GM18526 (cell line): Measurements from ENCODE around the gene CRADD.

Source experiments
- POLR2A ChIP-seq: IDR thresholded peaks from 3 replicates; pipeline ENCODE4 v1.6.1; 2011; ENCODE audit not compliant: insufficient read length; ENCODE audit errors: extremely low read depth

Gene CRADD

DNA sequence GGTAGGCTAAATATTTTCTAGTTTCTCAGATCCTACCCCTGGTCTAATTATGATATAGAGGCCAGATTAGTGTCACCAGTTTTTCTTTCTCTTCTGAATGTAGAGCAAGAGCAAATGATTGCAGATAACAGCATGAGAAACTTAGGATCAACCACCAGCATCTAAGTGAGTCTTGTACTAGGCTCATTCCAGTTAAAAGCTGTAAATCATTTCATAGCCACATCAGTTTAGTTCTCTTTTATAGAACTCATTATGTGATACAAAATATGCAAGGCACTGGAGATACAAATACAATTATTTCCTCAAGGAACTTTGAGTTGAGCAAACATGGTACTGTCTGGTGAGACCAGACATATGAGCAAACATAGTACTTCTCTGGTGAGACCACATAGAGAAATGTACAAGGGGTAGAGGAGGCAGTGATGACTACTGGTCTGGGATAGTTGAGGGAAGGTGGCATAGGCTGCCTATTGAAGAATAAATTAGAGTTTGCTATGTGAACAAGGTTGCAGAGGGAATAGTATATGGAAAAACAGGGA is 59.5 kb downstream of the CRADD start:
- TF ChIP-seq POLR2A, result no peak

DNA sequence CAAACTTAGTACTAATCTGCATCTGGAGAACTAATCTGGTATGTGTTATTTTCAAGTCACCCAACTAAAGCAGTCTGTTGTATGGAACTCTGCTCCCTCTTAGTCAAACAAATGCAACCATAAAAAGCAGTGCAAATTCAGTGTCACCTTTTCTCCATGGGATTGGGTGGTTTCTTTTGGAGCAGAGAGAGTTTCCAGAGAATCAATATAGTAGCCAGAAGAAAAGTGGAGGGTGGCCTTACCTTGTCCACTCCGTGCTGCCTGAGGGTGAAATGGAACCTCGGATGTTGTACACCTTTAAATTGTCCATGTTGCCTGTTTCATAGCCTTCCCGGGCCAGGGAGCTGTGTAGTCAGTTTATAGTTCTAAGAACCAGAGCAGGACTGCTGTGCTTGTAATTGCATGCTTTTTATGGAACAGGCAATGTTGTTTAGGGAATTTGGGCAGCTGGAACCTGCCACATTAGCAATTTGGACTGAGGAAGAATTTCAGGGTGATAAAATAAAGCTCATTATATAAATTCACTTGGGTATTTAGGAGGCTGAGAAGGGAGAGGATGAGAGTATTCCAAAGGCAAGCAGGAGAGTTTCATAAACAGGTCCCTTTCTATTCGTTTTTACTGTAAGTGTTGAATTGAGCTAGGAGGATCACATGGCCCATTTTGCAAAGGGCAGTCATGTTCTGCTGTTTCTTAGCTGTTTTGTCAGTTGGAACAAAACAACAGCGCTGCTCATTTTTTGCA is 60.5 kb downstream of the CRADD start:
- no peak for TF ChIP-seq POLR2A

DNA sequence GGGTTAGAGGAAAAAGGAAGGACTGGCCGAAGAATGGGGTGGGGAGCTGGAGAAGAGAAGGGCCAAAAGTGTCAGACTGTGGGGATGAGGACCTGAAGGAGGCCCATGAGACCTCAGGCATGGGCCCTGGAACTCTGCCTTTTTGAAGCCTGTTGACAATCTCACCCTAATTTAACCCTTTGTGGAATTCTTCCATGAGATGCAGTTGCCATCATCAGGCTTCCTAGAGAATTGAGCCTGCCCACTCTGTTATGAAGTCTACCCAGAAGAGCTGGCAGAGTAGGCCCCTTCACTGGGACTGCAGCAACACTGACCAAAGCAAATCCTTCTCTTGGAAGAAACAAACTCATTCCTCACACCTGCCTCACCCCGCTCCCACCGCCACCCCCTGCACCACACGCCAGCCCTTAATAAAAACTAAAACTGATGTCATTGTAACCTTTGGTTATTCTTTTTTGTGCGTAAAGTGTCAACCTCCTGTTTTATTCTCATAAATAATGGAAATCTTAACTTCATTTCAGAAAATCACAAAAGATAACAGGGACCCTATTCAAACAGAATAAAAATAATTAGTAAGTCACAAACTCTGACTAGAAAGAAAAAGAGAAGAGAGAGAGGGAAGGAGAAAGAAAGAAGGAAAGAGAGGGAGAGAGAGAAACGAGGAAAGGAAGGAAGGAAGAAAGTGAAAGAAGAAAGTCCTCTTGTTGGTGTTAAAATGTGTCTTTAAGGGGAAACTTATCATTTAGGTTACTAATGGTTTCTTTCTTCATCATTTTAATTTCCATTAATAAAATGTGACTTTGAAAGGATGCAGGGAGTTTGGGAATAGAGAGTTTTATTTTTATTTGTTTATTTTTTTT is 61.3 kb downstream of the CRADD start:
- TF ChIP-seq POLR2A, result no peak

DNA sequence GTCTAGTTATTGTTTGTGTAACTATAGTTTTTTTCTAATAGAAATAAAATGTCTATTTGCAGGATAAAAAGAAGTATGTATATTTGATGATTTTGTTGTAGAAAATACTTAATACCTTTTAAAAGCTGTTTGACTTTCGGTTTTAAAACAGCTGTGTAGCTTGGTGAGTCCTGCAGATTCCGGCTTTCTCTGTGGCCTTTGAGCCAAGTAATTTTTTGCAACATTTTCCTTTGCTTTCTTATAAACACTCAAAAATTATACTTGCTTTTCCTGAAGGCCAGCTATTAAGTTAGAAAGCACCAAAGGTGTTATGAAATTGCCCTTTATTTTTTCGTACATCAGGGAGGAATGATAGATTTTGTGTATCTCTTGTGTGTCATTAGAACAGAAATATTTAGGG is 63.6 kb downstream of the CRADD start:
- TF ChIP-seq POLR2A, result no peak

DNA sequence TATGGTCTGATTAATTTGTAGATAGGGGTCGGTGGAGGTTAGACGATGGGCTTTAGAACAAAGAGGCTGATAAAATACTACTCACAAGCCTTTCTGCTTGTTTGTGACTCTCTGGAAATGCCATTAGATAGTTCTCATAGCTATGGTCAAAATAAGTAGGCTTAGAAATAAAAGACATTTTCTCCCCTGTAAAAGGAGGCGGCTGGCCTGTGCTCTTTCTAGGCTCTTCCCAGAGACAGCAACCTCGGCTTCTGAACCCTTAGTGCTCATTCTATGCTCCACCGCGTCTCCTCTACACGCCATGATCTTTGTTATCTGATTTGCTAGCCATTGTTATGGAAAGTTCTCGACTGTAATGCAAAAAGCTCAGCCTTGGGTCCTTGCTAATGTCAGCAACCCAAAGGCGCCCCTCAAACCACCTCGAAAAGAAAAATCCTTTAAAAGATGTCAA is 64.5 kb downstream of the CRADD start:
- TF ChIP-seq POLR2A, result no peak

DNA sequence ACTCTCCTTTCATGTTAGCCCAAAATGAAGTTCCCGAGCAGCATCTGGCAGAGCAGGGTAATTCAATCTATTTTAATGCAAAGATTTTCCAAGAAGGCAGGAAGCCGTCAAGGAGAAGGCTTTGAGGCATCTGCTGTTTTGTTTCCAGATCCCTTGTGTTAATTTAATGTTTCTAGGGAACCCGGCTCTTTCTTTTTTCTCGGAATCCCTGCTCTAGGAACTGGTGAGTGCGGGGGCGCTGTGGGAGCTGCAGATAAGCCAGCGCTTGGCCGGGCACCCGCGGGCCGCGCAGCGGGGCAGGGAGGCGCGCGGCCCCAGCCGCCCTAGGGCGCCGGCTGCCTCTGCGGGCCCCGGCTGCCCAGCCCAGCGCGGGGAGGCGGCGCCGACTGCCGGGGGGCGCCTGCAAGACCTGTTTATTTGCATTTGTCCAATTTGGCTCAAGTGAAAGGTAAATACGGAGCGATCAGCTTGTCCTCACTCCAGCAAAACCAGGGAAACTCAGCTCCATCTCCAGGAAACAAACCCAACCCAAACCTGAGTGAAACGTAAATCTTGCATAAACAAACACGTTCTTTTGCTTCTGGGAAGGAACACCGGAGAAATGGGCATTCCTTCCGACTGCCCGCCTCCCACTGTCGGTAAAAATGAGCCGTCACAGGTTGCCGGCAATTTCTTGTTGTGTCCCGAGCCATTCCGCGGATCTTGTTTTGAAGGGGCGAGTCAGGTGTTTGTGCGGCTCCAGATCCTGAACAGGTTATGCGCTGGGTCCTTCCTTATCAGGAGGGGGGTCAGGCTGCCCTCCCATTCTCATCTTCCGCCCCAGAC is 65.1 kb downstream of the CRADD start:
- TF ChIP-seq POLR2A, result no peak

DNA sequence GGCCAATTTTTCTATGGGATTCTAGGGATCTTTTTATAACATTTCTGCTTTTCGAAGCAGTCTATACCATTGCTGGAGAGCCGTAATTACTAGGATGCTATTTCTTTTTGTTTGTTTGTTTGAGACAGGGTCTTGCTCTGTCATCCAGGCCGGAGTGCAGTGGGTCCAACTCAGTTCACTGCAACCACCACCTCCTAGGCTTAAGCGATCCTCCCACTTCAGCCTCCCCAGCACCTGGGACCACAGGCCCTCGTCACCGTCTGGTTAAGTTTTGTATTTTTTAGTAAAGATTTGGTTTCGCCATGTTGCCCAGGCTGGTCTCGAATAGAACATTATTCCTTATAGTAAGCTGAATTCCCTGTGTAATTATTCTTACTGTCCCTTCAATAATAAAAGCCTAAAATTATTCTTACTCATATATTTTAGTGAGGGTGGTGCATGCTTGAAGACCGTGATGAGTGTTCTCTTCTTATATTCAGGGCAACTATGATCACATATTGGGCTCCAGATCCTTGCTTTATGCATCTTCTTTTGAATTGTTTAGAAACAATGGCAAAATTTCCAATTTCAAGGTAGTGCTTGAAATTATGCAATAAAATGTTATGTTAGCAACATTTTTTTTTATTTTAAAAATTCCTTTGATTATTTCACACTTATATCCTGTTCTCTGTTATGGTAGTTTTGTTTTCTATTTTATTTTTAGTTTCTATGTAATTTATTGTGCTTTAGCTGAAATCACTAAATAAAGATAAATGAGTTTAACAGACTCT is 66.2 kb downstream of the CRADD start:
- TF ChIP-seq POLR2A, result no peak

DNA sequence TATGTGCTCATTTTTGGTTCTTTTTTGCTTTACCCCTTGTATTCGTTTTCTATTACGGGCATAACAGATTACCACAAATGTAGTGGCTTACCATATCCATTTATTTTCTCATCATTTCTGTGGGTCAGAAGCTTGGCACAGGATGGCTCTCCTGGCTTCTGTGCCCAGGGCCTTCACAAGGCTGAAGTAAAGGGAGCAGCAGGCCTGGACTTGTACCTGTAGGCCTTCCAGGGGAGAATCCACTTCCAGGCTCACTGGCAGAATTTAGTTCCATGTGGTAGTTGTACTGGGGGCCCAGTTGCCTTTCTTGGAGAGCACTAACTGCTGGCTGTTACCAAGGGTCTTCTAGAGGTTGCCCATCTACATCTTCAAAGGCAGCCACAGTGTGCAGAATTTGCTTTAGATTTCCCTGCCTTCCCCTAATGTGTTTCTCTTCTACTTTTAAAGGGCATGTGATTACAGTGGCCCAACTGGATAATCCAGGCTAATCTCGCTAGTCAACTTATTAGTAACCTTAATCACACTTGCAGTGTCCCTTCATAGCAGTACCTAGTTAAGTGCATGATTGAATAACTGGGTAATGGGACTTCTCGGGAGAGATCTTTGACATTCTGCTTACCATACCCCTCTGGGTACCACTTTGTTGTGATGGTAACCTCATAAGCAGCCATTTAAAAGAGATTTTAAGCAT is 67.0 kb downstream of the CRADD start:
- no peak for TF ChIP-seq POLR2A

DNA sequence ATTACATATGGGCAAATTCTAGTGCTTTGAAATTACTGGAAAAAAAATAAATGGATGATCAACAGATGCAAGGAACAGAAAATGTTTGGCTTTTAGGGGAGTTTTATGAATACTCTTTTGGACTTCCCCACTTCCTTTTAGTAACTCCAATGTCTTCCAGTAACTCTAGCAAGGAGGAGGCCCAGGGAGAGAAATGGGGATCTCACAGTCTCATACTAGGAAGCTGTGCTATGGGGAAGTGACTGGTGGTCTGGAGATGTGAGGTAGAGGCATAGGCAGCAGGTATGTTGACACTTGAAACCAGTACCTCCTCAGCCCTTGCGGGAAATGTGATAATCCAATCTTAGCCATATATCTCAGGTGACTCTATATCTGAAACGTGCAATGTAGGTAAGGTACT is 68.1 kb downstream of the CRADD start:
- TF ChIP-seq POLR2A, result no peak

DNA sequence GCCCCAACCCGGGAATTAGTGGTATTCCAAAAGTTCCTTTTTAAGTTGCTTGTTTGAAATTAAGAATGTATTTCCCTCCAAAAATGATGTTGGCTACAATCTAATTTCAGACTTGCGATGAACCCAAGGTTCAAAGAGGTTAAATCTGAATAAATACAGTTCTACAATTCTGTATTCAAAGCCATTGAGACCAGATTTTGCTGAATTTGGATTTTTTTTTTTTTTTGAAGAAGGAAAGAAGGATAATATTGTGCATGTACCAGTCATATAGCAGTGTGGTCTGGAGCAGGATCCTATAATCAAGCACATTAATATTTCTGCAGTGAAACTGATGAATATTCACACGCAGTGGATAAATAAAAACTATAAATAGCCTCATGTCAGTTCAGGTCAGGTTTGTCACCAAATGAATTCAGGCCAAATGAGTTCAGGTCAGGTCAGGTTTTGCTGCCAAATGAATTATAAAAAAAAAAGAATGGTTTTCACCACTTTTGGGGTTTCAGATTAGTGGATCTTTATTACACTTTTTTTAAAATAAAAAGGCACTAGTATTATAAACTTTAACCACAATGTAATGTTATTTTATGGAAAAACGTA is 69.5 kb downstream of the CRADD start:
- no peak for TF ChIP-seq POLR2A

DNA sequence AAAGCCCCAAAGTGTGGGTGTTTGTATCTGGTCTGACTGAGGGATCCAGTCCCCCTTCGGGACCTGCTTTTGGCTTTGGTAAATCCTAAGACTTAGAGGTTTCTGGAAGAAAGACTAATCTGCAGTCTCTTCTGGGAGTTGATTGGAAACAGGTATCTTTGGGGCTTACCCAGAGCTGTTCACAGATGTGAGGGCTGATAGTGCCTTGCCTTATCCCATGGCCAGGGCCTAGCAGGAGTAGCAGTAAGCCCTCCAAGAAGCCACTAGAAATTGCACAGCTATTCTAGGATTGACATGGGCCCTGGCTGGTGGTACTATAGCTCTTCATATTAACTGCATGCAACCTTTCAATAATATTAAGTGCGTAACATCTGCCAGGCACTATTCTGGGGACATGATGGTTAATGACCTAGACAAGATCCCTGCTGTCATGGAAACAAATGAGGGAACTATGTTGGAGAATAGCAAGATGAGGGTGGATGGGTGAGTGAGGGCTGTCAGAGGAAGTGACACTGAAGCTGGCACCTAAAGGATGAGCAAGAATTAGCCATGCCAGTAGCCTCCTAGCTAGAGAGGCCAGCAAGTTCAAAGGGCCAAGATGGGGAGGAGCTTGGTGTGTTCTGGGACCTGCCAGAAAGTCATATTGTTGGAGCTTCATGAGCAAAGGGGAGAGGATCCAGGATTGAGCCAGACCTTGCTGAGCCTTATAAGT is 71.7 kb downstream of the CRADD start:
- TF ChIP-seq POLR2A, result no peak

DNA sequence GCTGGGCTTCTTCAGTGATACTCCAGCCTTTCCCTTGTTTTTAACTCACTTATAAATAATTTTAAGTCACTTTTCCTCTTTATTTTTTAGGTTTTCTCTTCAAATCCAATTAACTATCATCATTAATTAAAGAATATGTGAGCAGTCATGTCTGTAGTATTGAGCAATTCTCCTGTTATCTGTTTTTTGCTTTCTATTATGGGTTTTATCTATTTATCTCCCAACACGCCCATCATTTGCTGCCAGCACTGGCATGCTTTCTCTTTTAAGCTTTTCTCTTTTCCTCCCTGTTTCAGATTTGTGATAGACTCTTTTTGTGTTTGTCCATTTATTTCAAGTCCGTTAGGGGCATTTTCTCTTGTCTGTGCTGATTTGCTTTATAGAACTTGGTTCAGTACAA is 72.3 kb downstream of the CRADD start:
- TF ChIP-seq POLR2A, result no peak

DNA sequence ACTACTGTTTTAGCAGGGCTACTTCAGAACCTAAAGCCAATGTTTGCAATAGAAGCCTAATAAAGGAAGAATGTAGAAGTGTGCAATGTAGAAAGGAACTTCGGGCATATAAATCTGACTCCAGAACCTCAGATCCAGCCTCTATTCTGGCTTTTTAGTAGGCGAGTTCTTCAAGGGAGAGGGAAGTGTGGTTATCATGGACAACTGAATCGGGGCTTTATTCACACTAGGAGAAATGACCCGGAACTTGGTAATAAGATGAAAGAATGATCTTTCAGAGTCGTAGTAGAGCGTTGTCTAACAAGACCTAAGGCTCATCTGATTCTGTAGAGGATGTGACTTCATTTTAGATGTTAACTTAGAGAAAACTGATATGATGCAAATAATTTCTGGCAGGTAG is 72.9 kb downstream of the CRADD start:
- no peak for TF ChIP-seq POLR2A
